ENCODE data around the gene PERP.

GRCh38 chr6:138082232-138082631 lies 25.0 kb downstream of the PERP start:
- no peak for TF ChIP-seq POLR2AphosphoS5 (IDR thresholded peaks at IDR 0.05; ENCODE audit: low read depth, low read length)
- TF ChIP-seq CTCF (IDR thresholded peaks at IDR 0.05), result no peak
- no peak for TF ChIP-seq REST (IDR thresholded peaks at IDR 0.05; ENCODE audit: insufficient read depth in 1 of 2, low read depth in 2 of 2, low read length in 1 of 2)
